Bronchial epithelial cell (primary cell): ENCODE results near the gene COL11A2. TPM values are rescaled to one million over a fixed set of nuclear protein-coding genes. Genes with fewer than 3 reads are reported as not detected.

Experiments used
- DNase-seq: peaks from one replicate; pipeline ENCODE4 v3.0.0-alpha.2; 2010; ENCODE audit warnings: low read depth
- FAIRE-seq: peaks from 2 replicates; lab custom pipeline; 2011; peaks lifted over from hg19 to GRCh38; lab: Jason Lieb, UNC
- H3K27me3 ChIP-seq: 2 replicates; pipeline ENCODE4 v1.5.1; 2011; ENCODE audit warnings: low read length; ENCODE audit not compliant: control insufficient read depth, insufficient read depth
- H3K36me3 ChIP-seq: 2 replicates; pipeline ENCODE4 v1.5.1; 2011; ENCODE audit warnings: low read length; ENCODE audit not compliant: control insufficient read depth, insufficient read depth
- H3K4me3 ChIP-seq: 2 replicates; pipeline ENCODE4 v1.5.1; 2011; ENCODE audit warnings: mild to moderate bottlenecking, low read depth, low read length, control low read depth
- CTCF ChIP-seq: IDR thresholded peaks from 2 replicates; pipeline ENCODE4 v1.5.1; 2011; ENCODE audit warnings: mild to moderate bottlenecking, moderate library complexity, low read length, control low read depth, inconsistent platforms; ENCODE audit not compliant: insufficient read depth, severe bottlenecking
- total RNA-seq: library from RNA; depleted of rRNA; stranded (reverse); fragments of >200 nt; gene quantifications from 2 replicates; pipeline ENCODE4 v1.2.1, GENCODE V29; 2014

The COL11A2 gene
- total RNA-seq, 1 donor from 2014 or later: under 0.01 TPM

- H3K36me3 ChIP-seq: no peaks in the 10 kb centered on the region
- TF ChIP-seq CTCF: no peak
- DNase-seq: peak; percentile 82
- H3K4me3 ChIP-seq: no peak overlapping the region
- H3K27me3 ChIP-seq: no peaks in the 10 kb centered on the region
- peak; percentile 70 for FAIRE-seq
Measured at GRCh38 chr6:33217681-33218080, 25.4 kb upstream of the COL11A2 start.

DNA sequence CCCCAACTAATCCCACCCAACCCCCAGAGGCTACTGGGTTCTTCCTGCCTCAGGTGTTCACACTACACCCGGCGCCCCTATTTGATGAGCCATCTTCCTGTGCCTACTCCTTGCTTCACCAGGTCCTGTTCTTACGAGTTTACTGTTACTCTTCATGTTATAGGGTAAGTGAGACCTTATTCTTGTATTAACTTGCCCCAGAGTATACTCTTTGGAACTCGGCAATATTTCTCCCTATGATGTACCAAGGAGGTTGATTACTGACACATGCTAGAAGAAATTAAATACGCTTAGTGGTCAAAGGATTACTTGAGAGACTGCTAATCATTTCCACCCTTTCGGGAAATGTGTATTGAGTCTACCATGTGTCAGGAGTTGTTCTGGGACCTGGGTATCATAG, 25.0 kb upstream of the COL11A2 start:
- Histone ChIP-seq H3K4me3 (no peak overlapping the region), H3K27me3 (no peaks in the 10 kb centered on the region), H3K36me3 (no peaks in the 10 kb centered on the region)
- FAIRE-seq: no peak
- TF ChIP-seq CTCF: no peak
- peak; percentile 96 for DNase-seq

DNA sequence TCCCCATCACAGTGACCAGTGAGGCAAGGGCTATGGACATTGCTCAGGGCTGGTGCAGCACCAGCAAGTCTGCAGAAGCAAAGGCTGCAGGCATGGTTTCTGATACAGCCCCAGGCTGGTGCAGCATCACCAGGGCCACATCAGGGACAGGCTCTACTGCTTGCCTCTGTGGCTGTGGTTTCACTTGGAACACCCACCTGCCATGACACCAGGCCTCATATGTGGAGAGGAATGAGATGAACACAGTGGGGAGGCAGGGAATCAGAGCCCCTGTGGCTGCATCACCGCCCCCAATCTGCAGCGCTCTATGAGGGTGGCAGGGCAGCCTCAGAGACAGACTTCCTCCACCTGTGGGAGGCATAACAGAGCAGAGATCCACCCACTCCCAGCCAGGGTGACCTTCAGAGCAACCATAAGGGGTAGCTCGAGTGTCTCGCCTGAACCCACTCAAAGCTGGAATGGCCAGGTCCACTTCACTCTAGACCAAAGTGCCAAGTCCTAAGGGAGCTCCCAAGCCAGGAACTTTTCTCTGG, 23.9 kb upstream of the COL11A2 start:
- FAIRE-seq: no peak
- no peak for DNase-seq

GRCh38 chr6:33215271-33216116, 23.2 kb upstream of the COL11A2 start:
- DNase-seq: no peak
- FAIRE-seq: no peak
- H3K27me3 ChIP-seq: no peaks in the 10 kb centered on the region

More for the DNA sequence above, 23.9 kb upstream of the COL11A2 start:
- no peak overlapping the region for H3K4me3 ChIP-seq
- peaks cover 1% of the 10 kb centered on the region for H3K36me3 ChIP-seq
- TF ChIP-seq CTCF: no peak
- H3K27me3 ChIP-seq: no peaks in the 10 kb centered on the region

DNA sequence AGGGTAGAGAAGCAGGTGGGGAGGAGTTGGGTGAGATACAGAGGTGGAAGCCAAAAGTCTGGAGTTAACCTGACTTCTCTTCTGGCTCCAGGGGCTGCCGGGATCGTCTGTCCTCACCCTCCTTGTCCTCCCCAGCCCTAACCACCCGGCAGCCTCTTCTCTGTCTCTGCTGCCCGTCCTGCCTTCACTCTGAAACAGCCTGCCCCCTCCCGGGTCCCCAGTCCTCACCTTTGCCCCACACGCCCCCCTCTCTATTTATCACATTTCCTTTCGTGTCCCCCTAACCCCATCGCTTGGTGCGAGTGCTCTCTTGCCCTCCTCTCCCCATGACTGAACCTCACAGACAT, 21.7 kb upstream of the COL11A2 start:
- Histone ChIP-seq H3K27me3 (no peaks in the 10 kb centered on the region), H3K36me3 (peaks cover 6% of the 10 kb centered on the region), H3K4me3 (peak overlapping the region; percentile 47)
- DNase-seq (no peak), FAIRE-seq (no peak)
- no peak for TF ChIP-seq CTCF

More at GRCh38 chr6:33215271-33216116, 23.2 kb upstream of the COL11A2 start:
- Histone ChIP-seq H3K36me3 (peaks cover 1% of the 10 kb centered on the region), H3K4me3 (no peak overlapping the region)
- TF ChIP-seq CTCF: no peak
